T-helper 1 cell (primary cell): ENCODE measurements around the gene CDH23.
"Not testable (repeated sequence)": the region's sequence is repeated elsewhere in the genome, so short reads cannot be mapped to it uniquely, and the experiment has no call there.

Source experiments
- DNase-seq, 5 donors: peaks; one replicate each; pipeline ENCODE4 v3.0.0-alpha.2; 2012 to 2020

The CDH23 gene

DNA sequence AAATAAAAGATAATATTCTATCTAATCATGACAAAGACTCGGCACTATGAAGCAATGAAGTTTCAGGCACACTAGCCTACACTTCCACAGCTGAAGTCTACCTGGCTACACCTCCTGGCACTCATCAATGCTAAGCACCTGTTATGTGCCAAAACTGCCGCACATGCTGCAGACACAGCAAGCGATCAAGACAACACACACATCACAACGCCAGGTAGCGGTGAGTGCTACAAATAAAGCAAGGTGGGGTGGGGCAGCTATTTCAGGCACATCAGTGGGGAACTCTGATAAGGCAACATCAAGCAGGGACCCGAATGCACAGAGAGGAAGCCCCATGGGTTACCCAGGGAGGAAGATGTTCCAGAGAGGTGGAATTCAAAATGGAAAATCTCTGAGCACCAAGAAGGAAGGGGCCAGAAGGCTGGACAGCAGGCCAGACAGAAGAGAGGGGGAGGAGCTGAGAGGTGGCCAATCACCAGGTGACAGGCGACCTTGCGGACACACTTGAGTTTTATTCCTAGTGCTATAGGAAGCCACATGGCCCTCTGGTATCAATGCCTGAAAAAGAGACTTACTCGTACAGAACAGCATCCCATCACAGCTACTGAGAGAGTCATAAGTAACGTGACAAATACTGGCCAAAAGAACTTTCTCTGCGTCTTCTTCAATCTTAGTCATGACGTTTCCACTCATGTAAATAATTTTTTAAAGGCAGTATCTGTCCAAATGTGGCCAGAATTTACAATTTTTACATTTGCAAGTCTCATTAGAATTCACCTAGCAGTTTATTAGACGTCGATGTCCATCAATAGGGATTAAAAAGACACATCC is 446.4 kb downstream of the CDH23 start:
- no peak for DNase-seq

GRCh38 chr10:71844084-71844483 is 447.4 kb downstream of the CDH23 start:
- no peak for DNase-seq

DNA sequence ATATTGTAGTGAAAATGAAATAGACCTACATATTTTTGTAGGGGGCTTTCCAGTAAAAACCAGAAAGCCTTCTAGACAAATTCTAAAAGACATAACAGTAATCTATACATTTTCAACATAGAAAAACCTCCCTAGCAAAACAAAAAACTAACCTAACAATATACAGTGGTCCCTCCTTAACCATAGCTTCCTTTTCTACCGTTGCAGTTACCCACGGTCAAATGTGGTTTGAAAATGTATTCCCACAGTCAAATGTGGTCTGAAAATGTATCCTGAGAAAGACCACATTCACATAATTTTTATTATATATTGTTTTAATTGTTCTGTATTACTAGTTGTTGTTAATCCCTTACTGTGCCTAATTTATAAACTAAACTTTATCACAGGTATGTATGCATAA is 448.0 kb downstream of the CDH23 start:
- DNase-seq: no peak

- DNase-seq: no peak
Measured at GRCh38 chr10:71845410-71846405, 449.0 kb downstream of the CDH23 start.

GRCh38 chr10:71846816-71847215 is 450.1 kb downstream of the CDH23 start:
- DNase-seq: no peak

DNA sequence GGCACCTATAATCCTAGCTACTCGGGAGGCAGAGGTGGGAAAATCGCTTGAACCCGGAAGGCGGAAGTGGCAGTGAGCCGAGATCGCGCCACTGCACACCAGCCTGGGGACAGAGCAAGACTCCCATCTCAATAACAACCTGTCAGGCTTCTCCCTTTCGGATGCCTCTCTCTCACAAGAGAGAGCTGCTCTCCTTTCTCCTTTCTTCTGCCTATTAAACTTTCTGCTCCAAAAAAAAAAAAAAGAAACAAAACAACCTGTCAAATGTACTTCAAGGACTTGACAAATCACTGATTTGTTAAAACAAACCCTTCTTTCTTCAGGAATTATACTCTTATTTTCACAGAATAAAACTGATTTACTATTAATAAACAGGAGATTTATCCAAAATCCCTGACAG is 450.7 kb downstream of the CDH23 start:
- no peak for DNase-seq

DNA sequence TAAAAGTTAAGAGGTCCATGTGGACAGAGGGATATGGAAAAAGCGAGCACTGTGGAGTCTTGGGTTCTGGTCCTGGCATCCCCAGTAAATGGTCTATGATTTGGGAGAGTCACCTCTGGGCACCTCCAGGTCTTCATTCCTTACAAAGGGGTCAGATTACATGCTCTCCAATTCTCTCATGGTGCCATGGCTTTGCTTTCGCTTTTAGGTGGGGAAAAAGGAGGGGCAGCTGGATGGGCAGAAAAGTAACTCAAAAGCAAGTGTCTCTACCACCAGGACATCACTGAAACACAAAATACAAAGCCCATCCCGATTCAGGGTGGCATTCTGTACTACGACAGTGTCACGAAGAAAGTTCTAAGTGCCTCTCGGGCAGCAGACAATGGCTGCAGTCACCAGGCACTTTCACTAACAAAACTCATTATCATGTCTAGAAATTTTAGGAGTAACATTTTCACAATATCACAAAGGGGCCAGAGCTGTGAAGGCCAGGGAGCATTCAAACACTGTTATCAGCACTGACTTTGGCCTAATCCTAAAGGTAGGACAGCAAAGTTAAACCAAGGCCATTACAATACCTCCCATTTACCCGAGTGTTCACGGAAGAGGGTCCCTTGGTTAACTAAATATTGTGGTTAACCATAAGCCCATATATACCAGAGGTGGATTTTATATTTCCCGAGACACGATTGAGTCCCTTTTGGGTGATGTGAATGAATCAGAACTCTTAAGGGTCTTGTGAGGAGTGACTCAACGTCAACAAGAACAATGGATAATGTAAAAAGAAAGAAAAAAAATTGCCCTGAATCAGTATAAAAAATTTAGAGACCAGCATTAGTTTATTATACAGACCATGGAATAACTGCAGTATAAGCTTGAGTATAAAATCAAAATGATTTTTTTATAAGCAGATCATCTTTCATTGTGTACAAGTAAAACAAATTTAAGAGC is 451.9 kb downstream of the CDH23 start:
- DNase-seq: no peak

DNA sequence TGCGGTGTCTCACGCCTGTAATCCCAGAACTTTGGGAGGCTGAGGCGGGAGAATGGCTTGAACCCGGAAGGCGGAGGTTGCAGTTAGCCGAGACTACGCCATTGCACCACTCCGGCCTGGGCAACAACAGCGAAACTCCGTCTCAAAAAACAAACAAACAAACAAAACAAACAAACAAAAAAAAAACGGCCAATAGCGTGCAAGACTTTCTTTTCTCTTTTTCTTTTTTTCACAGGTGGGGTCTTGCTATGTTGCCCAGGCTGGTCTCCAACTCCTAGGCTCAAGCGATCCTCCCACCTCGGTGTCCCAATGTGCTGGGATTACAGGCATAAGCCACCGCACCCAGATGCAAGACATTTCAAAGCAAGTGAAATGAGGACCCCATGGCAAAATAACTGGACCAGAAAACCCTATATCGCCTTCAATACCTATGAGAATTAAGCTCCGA is 452.8 kb downstream of the CDH23 start:
- no peak for DNase-seq

DNA sequence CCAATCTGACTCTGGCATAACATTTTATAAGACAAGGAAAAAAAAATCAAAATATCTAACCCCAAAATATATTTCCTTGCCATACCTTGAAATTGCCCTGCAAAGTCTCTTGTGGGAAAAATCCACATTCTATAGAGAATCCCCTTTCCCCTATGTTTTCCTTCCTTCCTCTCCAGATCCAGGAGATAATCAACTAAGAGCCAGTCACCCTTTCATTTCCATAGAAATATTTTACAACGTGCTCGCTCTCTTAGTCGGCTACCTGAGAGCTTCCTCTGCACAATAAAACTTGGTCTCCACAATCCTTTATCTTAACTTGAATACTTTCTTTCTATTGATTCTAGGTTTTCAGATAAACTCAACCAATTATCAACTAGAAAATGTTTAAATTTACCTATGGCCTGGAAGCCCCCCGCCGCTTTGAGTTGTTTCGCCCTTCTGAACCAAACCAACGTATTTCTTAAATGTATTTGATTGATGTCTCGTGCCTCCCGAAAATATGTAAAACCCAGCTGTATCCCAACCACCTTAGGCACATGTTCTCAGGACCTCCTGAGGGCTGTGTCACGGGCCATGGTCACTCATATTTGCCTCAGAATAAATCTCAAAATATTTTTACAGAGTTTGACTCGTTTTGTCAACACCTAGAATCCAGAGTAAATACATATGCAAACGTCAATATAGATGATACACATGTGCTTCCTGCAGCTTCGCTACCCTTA is 453.5 kb downstream of the CDH23 start:
- no peak for DNase-seq

- DNase-seq: peak; percentile 96 to 98 (median 97)
Measured at GRCh38 chr10:71850743-71851464, 454.2 kb downstream of the CDH23 start, which contains the start of gene PSAP. TSS of gene PSAP (minus strand) at chr10:71851251. CDS start at chr10:71851221, 30 bp downstream.

GRCh38 chr10:71851465-71852095 is 454.9 kb downstream of the CDH23 start:
- not testable (repeated sequence) for DNase-seq

- no peak for DNase-seq
Measured at GRCh38 chr10:71852355-71852937, 455.7 kb downstream of the CDH23 start.

- DNase-seq: no peak
Measured at GRCh38 chr10:71854031-71854430, 457.3 kb downstream of the CDH23 start.

- no peak for DNase-seq
Measured at GRCh38 chr10:71856619-71857018, 459.9 kb downstream of the CDH23 start.

- no peak for DNase-seq
Measured at GRCh38 chr10:71857934-71858890, 461.5 kb downstream of the CDH23 start.

- DNase-seq: peak in 1 of 5 donors; percentile 64
Measured at GRCh38 chr10:71860243-71861029, 463.7 kb downstream of the CDH23 start.

- no peak for DNase-seq
Measured at GRCh38 chr10:71863203-71863602, 466.5 kb downstream of the CDH23 start.

GRCh38 chr10:71864911-71865361 is 468.2 kb downstream of the CDH23 start:
- DNase-seq: no peak
